HepG2 (cell line): ENCODE data around the gene FBXL7. TPM values are rescaled to one million over a fixed set of nuclear protein-coding genes. Genes with fewer than 3 reads are reported as not detected.

Experiments used
- ATAC-seq: fragments of 200-7000 bp; cut with Tn5 transposase; 3 replicates; pipeline ENCODE4 v1.9.1; 2020; ENCODE audit warnings: mild to moderate bottlenecking, moderate library complexity
- BruUV-seq: library from RNA; stranded (reverse); fragments of 400-500 nt; replicated peaks from 2 replicates; lab custom pipeline; 2021; lab: Mats Ljungman, UMichigan
- CTCF ChIA-PET: fragments of 300-600 bp; formaldehyde crosslinking; extraction: SDS; loops from one replicate; lab custom pipeline; 2021; ENCODE audit warnings: low total read pairs, inconsistent platforms, low intra/inter-chr PET ratio; lab: Yijun Ruan, JAX
- POLR2A ChIA-PET: fragments of 350-600 bp; sonication (Branson Sonifier 250); formaldehyde crosslinking; loops from one replicate; lab custom pipeline; 2020; ENCODE audit warnings: antibody characterized with exemption, inconsistent platforms; lab: Yijun Ruan, JAX
- DNase-seq: peaks from one replicate; pipeline ENCODE4 v3.0.0-alpha.2; 2015; ENCODE audit warnings: low spot score
- FAIRE-seq: peaks from 3 replicates; lab custom pipeline; 2011; peaks lifted over from hg19 to GRCh38; lab: Jason Lieb, UNC
- H2AFZ ChIP-seq: one replicate; pipeline ENCODE4 v1.6.1; 2011; ENCODE audit warnings: low read length, inconsistent platforms
- H3K27ac ChIP-seq: fragments of 300-600 bp; 3 replicates; pipeline ENCODE4 v1.8.0; 2011; ENCODE audit warnings: mixed run types, mild to moderate bottlenecking, mixed read lengths, low read length, inconsistent platforms; ENCODE audit not compliant: insufficient read depth; ENCODE audit errors: extremely low read length
- H3K27me3 ChIP-seq, 2 experiments: fragments of 200-600 bp in 1 of 2; 2 replicates in 1 of 2; 3 replicates in 1 of 2; pipeline versions ENCODE4 v1.6.0 to v1.8.0; 2011; ENCODE audit warnings: low read length in 2 of 2, mild to moderate bottlenecking in 2 of 2, moderate library complexity in 2 of 2, inconsistent platforms in 1 of 2; ENCODE audit not compliant: insufficient read depth in 2 of 2, control insufficient read depth in 1 of 2
- H3K36me3 ChIP-seq, 2 experiments: fragments of 200-600 bp in 1 of 2; replicated peaks in 1 of 2; 2 replicates in 1 of 2; 3 replicates in 1 of 2; pipeline versions ENCODE4 v1.5.1 to v1.8.0; 2011; ENCODE audit warnings: low read length in 2 of 2, inconsistent platforms in 1 of 2; ENCODE audit not compliant: insufficient read depth in 2 of 2, control insufficient read depth in 1 of 2
- H3K4me1 ChIP-seq: 2 replicates; pipeline ENCODE4 v1.5.1; 2012; ENCODE audit warnings: low read length, inconsistent platforms; ENCODE audit not compliant: insufficient read depth
- H3K4me2 ChIP-seq: 2 replicates; pipeline ENCODE4 v1.6.0; 2011; ENCODE audit warnings: low read depth, low read length, inconsistent platforms
- H3K4me3 ChIP-seq, 3 experiments: fragments of 200-600 bp in 1 of 3; sonication (generic), shearing (Covaris generic) in 1 of 3; replicated peaks in 1 of 3; 2 replicates each; pipeline ENCODE4 v1.5.1; 2011 to 2016; ENCODE audit warnings: low read length in 3 of 3, inconsistent platforms in 2 of 3, low read depth in 2 of 3, mild to moderate bottlenecking in 2 of 3, control low read depth in 1 of 3, mixed read lengths in 1 of 3; ENCODE audit not compliant: insufficient read depth in 1 of 3
- H3K79me2 ChIP-seq: one replicate; pipeline ENCODE4 v1.6.1; 2011; ENCODE audit warnings: low read length, inconsistent platforms; ENCODE audit not compliant: insufficient read depth
- H3K9ac ChIP-seq: 2 replicates; pipeline ENCODE4 v1.6.0; 2011; ENCODE audit warnings: mild to moderate bottlenecking, low read depth, low read length, inconsistent platforms; ENCODE audit not compliant: insufficient read depth
- H3K9me3 ChIP-seq: 2 replicates; pipeline ENCODE4 v1.5.1; 2012; ENCODE audit warnings: mild to moderate bottlenecking, low read length
- H4K20me1 ChIP-seq: 2 replicates; pipeline ENCODE4 v1.6.0; 2011; ENCODE audit warnings: inconsistent platforms, mild to moderate bottlenecking, low read length, moderate library complexity; ENCODE audit not compliant: insufficient read depth
- CBFB ChIP-seq: sonication (generic); formaldehyde crosslinking; IDR thresholded peaks from 2 replicates; pipeline ENCODE4 v1.4.0; 2020; ENCODE audit warnings: missing genetic modification reagents
- CHCHD3 ChIP-seq: sonication (generic); formaldehyde crosslinking; IDR thresholded peaks from 2 replicates; pipeline ENCODE4 v1.8.0; 2022; ENCODE audit warnings: mild to moderate bottlenecking, missing genetic modification reagents, moderate library complexity
- HNRNPK ChIP-seq: fragments of 200-400 bp; formaldehyde crosslinking; IDR thresholded peaks from 2 replicates; pipeline ENCODE4 v1.6.1; 2018; ENCODE audit warnings: low read length, low read depth, moderate library complexity, mild to moderate bottlenecking; ENCODE audit not compliant: poor library complexity, severe bottlenecking
- POLR2A ChIP-seq, 2 experiments: IDR thresholded peaks; 2 replicates each; pipeline ENCODE4 v1.6.1; 2011; ENCODE audit warnings: low read depth in 2 of 2, low read length in 2 of 2, mild to moderate bottlenecking in 1 of 2, moderate library complexity in 1 of 2; ENCODE audit not compliant: insufficient read depth in 1 of 2
- RCOR2 ChIP-seq: IDR thresholded peaks from 2 replicates; pipeline ENCODE4 v1.6.1; 2016; ENCODE audit warnings: missing biosample characterization, missing genetic modification reagents
- TBL1XR1 ChIP-seq: fragments of 150-350 bp; IDR thresholded peaks from 2 replicates; pipeline ENCODE4 v1.6.1; 2014; ENCODE audit warnings: borderline replicate concordance, low read length; ENCODE audit not compliant: partially characterized antibody
- YEATS2 ChIP-seq: sonication (generic); formaldehyde crosslinking; IDR thresholded peaks from 2 replicates; pipeline ENCODE4 v1.4.0; 2020; ENCODE audit warnings: missing genetic modification reagents, borderline replicate concordance
- ZFP36L1 ChIP-seq: sonication (generic); formaldehyde crosslinking; IDR thresholded peaks from 2 replicates; pipeline ENCODE4 v1.8.0; 2022; ENCODE audit warnings: mild to moderate bottlenecking, missing genetic modification reagents, moderate library complexity
- ZNF251 ChIP-seq: sonication (generic); formaldehyde crosslinking; IDR thresholded peaks from 2 replicates; pipeline ENCODE4 v1.9.0; 2021; ENCODE audit warnings: mild to moderate bottlenecking, missing genetic modification reagents
- ZNF652 ChIP-seq: IDR thresholded peaks from 2 replicates; pipeline ENCODE4 v1.6.1; 2016; ENCODE audit warnings: low read depth, borderline replicate concordance
- ZNF75D ChIP-seq: sonication (generic); formaldehyde crosslinking; IDR thresholded peaks from 2 replicates; pipeline ENCODE4 v1.8.1; 2023; ENCODE audit warnings: missing genetic modification reagents, mild to moderate bottlenecking, borderline replicate concordance
- ZNF766 ChIP-seq: sonication (generic); formaldehyde crosslinking; IDR thresholded peaks from 2 replicates; pipeline ENCODE4 v1.5.0; 2020; ENCODE audit warnings: missing genetic modification reagents, borderline replicate concordance
- ZNF83 ChIP-seq: sonication (generic); formaldehyde crosslinking; IDR thresholded peaks from 2 replicates; pipeline ENCODE4 v1.4.0; 2020; ENCODE audit warnings: missing genetic modification reagents, mild to moderate bottlenecking, borderline replicate concordance
- WGBS: methylation state at CpG from one replicate; pipeline ENCODE4 v1.1.6; 2017; ENCODE audit warnings: low lambda C conversion rate; 5-methylcytosine and 5-hydroxymethylcytosine counted together
- in situ Hi-C: cut with HindIII; loops from 2 replicates; pipeline ENCODE4 v1.10.0; 2017; ENCODE audit warnings: low pct_unique_long_range_greater_than_20kb; ENCODE audit not compliant: extremely low pct_ligation_motif_present
- intact Hi-C: fragments of 100-400 bp; cut with micrococcal nuclease; formaldehyde crosslinking; loops from one replicate; pipeline ENCODE4 v1.10.0; 2022; ENCODE audit not compliant: unreplicated experiment
- polyA plus RNA-seq, 8 experiments: library from polyadenylated mRNA; depleted of rRNA in 3 of 8; stranded (reverse) in 7 of 8; unstranded in 1 of 8; fragments of >200 nt; fragmentation: Illumina TruSeq in 4 of 8; extraction: Trizol in 4 of 8; gene quantifications; 2 replicates each; pipeline versions ENCODE4 v1.2.1 to v1.2.3, GENCODE V29; 2011 to 2016; ENCODE audit warnings: low read depth in 4 of 8, missing spikeins in 1 of 8, mixed read lengths in 1 of 8; ENCODE audit not compliant: insufficient read depth in 1 of 8
- total RNA-seq, 5 experiments: library from RNA; depleted of rRNA; stranded (reverse); fragments of >200 nt; fragmentation: Illumina TruSeq; extraction: Trizol; gene quantifications; 2 replicates each; pipeline ENCODE4 v1.2.3, GENCODE V29; 2016; ENCODE audit warnings: low read depth in 1 of 5
- TF ChIP-seq, protein P1 (sequence below): sonication (generic); formaldehyde crosslinking; IDR thresholded peaks from 2 replicates; pipeline ENCODE4 v1.4.0; 2020; ENCODE audit warnings: missing genetic modification reagents

FBXL7 gene
- total and polyA plus RNA-seq, 2 of the 13 experiments (the other 11 are each of a cell fraction or from before 2014, with no cell fraction given): 0.07 TPM; not detected in 1

DNA sequence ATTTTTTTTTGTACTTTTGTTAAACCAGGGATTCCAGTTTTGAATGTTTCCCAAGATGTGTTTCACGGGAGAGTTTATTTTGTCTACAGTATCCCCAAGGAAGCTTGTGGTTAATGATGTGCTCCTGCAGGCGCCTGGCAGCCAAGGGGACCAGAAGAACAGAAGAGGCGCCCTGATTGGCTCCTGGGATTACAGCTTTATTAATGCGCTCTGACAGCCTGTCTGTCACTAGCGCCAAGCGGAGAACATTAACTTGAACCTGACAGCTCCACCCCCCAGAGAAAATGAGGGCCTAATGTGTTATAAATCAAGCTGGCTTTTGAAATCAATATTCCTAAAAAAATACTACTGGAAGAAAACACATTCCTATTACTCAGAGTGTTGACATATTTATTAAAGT lies 5.0 kb upstream of the FBXL7 start:
- no peaks in the 10 kb centered on the region for H4K20me1 ChIP-seq
- no peaks in the 10 kb centered on the region for H3K79me2 ChIP-seq
- no peak overlapping the region for H3K27ac ChIP-seq
- no peak for TF ChIP-seq HNRNPK
- TF ChIP-seq YEATS2: no peak
- TF ChIP-seq ZNF83: no peak
- no peak for TF ChIP-seq ZNF75D
- TF ChIP-seq RCOR2: no peak
- TF ChIP-seq ZFP36L1 (CRISPR knock-in tag): no peak
- no peak for TF ChIP-seq ZNF766 (CRISPR knock-in tag)
- TF ChIP-seq POLR2A (IDR thresholded peaks at IDR 0.05; ENCODE audit: insufficient read depth in 1 of 2, low read depth in 2 of 2, low read length in 2 of 2): no peak
- TF ChIP-seq CBFB (CRISPR knock-in tag): no peak
- ATAC-seq (no peak), FAIRE-seq (no peak), DNase-seq (no peak)
- CTCF ChIA-PET: no interaction called here
- no peak overlapping the region for H3K4me3 ChIP-seq
- no peak overlapping the region for H3K9ac ChIP-seq
- in situ Hi-C loops (no loop called here), intact Hi-C loops (no loop called here)
- no peaks in the 10 kb centered on the region for H3K9me3 ChIP-seq
- no peak overlapping the region for H3K4me2 ChIP-seq
- no peak overlapping the region for H2AFZ ChIP-seq
- no peaks in the 10 kb centered on the region for H3K4me1 ChIP-seq
- peaks cover 0 to 15% of the 10 kb centered on the region in 2 experiments; a peak in 2 of 5 replicates for H3K27me3 ChIP-seq
- POLR2A ChIA-PET: no interaction called here
- WGBS: 10% methylated on average over 6 of the region's 6 CpGs
- H3K36me3 ChIP-seq: no peaks in the 10 kb centered on the region
- BruUV-seq: no TSS peak

DNA sequence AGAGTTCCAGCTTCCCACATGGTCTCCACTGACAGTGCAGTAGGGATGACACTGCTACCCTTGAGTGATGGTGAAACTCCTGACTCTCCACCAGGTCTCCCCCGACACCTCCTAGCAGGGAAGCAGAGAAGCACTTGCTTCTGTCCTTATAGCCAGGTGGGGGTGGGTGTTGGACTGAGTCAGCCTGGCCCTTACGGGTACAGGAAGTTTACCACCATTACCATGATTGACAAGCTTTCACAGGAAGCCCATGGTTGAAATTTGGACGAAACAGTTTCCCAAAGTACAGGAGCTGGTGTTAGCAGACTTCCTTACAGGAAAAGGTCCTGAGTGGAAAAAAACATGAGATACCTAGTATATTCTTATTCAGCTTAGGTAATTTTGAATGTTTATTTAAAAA lies 3.1 kb upstream of the FBXL7 start:
- in situ Hi-C loops: no loop called here
- FAIRE-seq (no peak), DNase-seq (no peak), ATAC-seq (no peak)
- intact Hi-C loops: no loop called here
- CTCF ChIA-PET: no interaction called here
- no TSS peak for BruUV-seq
- Histone ChIP-seq H3K9ac (no peak overlapping the region), H3K79me2 (no peaks in the 10 kb centered on the region), H3K27ac (no peak overlapping the region), H3K4me3 (no peak overlapping the region), H2AFZ (no peak overlapping the region), H3K36me3 (no peaks in the 10 kb centered on the region), H4K20me1 (no peaks in the 10 kb centered on the region), H3K27me3 (peaks cover 0 to 28% of the 10 kb centered on the region in 2 experiments; a peak in 2 of 5 replicates), H3K9me3 (no peaks in the 10 kb centered on the region), H3K4me1 (no peaks in the 10 kb centered on the region), H3K4me2 (no peak overlapping the region)
- WGBS: 0% methylated on average over 2 of the region's 3 CpGs
- POLR2A ChIA-PET: no interaction called here
- no peak for TF ChIP-seq ZNF251
- TF ChIP-seq TBL1XR1: no peak
- TF ChIP-seq ZNF652 (CRISPR knock-in tag): no peak
- TF ChIP-seq, protein P1, sequence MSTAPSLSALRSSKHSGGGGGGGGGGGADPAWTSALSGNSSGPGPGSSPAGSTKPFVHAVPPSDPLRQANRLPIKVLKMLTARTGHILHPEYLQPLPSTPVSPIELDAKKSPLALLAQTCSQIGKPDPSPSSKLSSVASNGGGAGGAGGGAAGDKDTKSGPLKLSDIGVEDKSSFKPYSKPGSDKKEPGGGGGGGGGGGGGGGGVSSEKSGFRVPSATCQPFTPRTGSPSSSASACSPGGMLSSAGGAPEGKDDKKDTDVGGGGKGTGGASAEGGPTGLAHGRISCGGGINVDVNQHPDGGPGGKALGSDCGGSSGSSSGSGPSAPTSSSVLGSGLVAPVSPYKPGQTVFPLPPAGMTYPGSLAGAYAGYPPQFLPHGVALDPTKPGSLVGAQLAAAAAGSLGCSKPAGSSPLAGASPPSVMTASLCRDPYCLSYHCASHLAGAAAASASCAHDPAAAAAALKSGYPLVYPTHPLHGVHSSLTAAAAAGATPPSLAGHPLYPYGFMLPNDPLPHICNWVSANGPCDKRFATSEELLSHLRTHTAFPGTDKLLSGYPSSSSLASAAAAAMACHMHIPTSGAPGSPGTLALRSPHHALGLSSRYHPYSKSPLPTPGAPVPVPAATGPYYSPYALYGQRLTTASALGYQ: no peak
- no peak for TF ChIP-seq CHCHD3 (CRISPR knock-in tag)
